A673 (cell line): ENCODE data around the gene TCEAL3.
"Not testable (repeated sequence)": the region's sequence is repeated elsewhere in the genome, so short reads cannot be mapped to it uniquely, and the experiment has no call there.

Experiments used
- CTCF ChIP-seq: fragments of 300-800, 200-600 bp; sonication (generic); conservative IDR thresholded peaks from 2 replicates; pipeline ENCODE4 v1.5.1; 2017; ENCODE audit warnings: low read depth, mild to moderate bottlenecking, antibody characterized with exemption, low read length, moderate library complexity, mixed read lengths
- EZH2 ChIP-seq: fragments of 200-600 bp; sonication (generic); IDR thresholded peaks from 2 replicates; pipeline ENCODE4 v1.6.1; 2017; ENCODE audit warnings: borderline replicate concordance, low read depth, mild to moderate bottlenecking, mixed read lengths, antibody characterized with exemption, low read length; ENCODE audit not compliant: poor library complexity, severe bottlenecking

- TF ChIP-seq CTCF, EZH2: not testable (repeated sequence)
Observed at GRCh38 chrX:103657066-103657465, 49.3 kb downstream of the TCEAL3 start.
